GM12801 (cell line): Measurements from ENCODE around the gene SCN1B.

Source experiments
- CTCF ChIP-seq: IDR thresholded peaks from one replicate; pipeline ENCODE4 v1.5.1; 2011; ENCODE audit warnings: control low read depth; ENCODE audit not compliant: insufficient read length; ENCODE audit errors: extremely low read depth

SCN1B gene

GRCh38 chr19:35021016-35021415 is 9.3 kb upstream of the SCN1B start:
- TF ChIP-seq CTCF = no peak

GRCh38 chr19:35021596-35021995 is 8.7 kb upstream of the SCN1B start:
- TF ChIP-seq CTCF = no peak

- TF ChIP-seq CTCF = no peak
Observed at GRCh38 chr19:35022460-35022859, 7.8 kb upstream of the SCN1B start.

GRCh38 chr19:35023428-35023827 is 6.8 kb upstream of the SCN1B start:
- no peak for TF ChIP-seq CTCF

GRCh38 chr19:35024095-35024494 is 6.2 kb upstream of the SCN1B start:
- TF ChIP-seq CTCF = no peak

GRCh38 chr19:35025969-35026368 is 4.3 kb upstream of the SCN1B start:
- TF ChIP-seq CTCF = no peak

GRCh38 chr19:35026418-35026817 is 3.9 kb upstream of the SCN1B start:
- no peak for TF ChIP-seq CTCF

GRCh38 chr19:35027009-35027408 is 3.3 kb upstream of the SCN1B start:
- TF ChIP-seq CTCF = no peak
